GM12874 (cell line): ENCODE results near the gene STAMBP.
"Not testable (repeated sequence)": the region's sequence is repeated elsewhere in the genome, so short reads cannot be mapped to it uniquely, and the experiment has no call there.

ENCODE experiments used
- CTCF ChIP-seq: IDR thresholded peaks from 2 replicates; pipeline ENCODE4 v1.5.1; 2011; ENCODE audit warnings: low read depth, mild to moderate bottlenecking, control low read depth, low read length, moderate library complexity; ENCODE audit not compliant: insufficient read depth

STAMBP gene

DNA sequence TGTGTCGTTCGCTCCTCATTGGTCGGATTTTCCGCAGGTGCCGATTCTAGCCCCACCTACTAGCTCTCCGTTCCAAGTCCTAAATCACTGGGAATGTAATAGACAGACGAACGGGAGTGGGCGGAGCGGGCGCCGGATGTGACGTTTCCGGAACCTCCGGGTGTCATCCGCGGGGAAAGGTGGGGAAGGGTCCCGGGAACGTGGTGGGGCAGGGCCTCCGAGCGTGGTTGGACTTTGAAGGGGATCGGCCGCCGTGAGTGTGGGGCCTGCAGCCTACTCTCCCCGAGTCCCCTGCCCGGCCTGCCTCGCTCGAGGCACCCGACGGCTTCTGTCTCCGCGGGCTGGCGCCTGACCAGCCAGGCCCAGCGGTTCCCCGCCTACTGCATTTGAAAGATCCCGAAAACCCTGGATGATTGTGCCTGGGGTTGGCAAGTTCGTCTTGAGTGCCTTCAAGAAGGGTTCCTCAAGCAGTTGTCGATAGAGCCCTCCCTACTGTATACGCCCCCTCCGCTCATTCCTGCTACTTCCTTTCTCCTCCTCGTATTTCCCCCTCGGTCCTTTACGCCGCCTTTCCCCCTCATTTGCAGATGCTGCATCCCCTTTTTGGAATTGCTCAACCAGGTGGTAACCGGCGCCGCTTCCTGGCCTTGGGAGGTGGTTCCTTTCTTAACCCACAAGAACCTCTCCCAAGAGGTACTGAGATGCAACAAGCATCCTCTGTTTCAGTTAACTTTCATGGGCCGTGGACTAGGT is at the start of gene STAMBP:
Gene STAMBP (plus strand): TSS at position 144 of the 753 bp plus-strand sequence. CDS start 1,896 bp downstream, outside the sequence.
- no peak for TF ChIP-seq CTCF

GRCh38 chr2:73779467-73780236 is 49.1 kb upstream of the STAMBP start, which contains the start of gene DUSP11:
DUSP11 (minus strand) TSS chr2:73780103; CDS start chr2:73779974, 129 bp downstream.
- TF ChIP-seq CTCF: peak; percentile 92

GRCh38 chr2:73780237-73780582 is 48.6 kb upstream of the STAMBP start:
- no peak for TF ChIP-seq CTCF

DNA sequence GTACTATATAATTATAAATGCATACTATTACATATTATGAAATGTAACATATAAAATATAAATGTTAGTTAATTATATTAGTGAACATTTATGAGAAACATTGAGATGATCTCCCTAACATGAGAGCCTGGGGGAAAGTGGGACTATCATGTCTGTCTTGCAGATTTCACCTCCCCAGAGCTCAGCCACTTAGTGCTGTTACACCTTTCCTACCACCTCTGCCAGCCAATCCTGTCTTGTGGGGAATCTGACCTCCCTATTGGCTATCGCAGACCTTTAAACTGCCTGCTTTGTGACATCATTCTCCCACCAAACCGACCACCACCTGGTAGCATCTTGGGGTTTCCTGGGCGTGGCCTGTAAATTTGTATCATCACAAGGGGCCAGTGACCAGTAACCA is 44.9 kb upstream of the STAMBP start, which contains the start of gene C2orf78:
Gene C2orf78 (plus strand): TSS at position 301 of the 400 bp plus-strand sequence. CDS start 127 bp downstream, outside the sequence.
- not testable (repeated sequence) for TF ChIP-seq CTCF

DNA sequence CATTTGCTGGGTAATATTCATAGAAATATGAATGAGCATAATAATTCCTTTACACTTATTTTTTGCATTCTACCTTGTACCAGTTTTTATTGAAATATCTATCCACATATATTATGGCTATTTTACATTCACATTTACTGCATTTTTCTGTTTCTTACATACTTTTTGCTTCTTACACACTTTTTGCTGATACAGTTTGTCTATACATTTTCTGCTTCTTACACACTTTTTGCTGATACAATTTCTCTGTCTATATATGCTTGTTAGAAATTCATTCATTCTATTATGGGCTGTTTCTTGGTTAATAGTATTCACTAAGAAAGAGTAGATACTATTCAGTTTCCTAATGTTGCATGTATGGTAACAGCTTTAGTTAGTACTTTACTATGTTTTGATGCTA is 16.9 kb upstream of the STAMBP start:
- TF ChIP-seq CTCF: no peak

DNA sequence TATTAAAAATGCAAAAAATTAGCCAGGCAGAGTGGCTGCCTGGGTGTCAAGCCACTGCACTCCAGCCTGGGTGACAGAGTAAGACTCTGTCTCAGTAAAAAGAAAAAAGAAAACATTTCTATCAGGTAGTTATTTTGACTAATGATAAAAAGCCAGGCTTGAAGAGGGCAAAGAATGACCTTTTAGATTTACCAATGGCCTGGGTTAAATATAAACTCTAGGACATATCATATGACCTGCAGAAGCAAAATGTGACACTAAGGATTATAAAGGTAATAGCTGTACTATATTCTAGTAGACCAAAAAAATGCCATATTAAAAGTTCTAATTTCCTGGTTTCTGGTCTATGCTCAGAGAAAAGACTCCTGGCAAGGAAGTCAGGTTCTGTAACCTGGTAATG is 16.1 kb upstream of the STAMBP start:
- no peak for TF ChIP-seq CTCF

GRCh38 chr2:73818296-73818695 is 10.5 kb upstream of the STAMBP start:
- no peak for TF ChIP-seq CTCF
